Transverse colon (tissue), 4 donors: ENCODE data around the gene RFXANK. TPM values are rescaled to one million over a fixed set of nuclear protein-coding genes. Genes with fewer than 3 reads are reported as not detected.
"Not testable (repeated sequence)": the region's sequence is repeated elsewhere in the genome, so short reads cannot be mapped to it uniquely, and the experiment has no call there.

ENCODE experiments used
- DNase-seq: peaks from one replicate; pipeline ENCODE4 v3.0.0-alpha.2; 2019
- H3K27ac ChIP-seq, 4 donors: fragments of 200-600 bp; sonication (generic); 2 replicates each; pipeline ENCODE4 v1.5.1; 2016 to 2018; ENCODE audit warnings: inconsistent platforms in 4 of 4
- H3K27me3 ChIP-seq: fragments of 200-600 bp; sonication (generic); 2 replicates; pipeline ENCODE4 v1.5.1; 2017; ENCODE audit warnings: inconsistent platforms
- H3K36me3 ChIP-seq, 4 donors: fragments of 200-600 bp; sonication (generic); 2 replicates each; pipeline ENCODE4 v1.5.1; 2017 to 2019; ENCODE audit warnings: inconsistent platforms in 4 of 4
- H3K4me1 ChIP-seq, 4 donors: fragments of 200-600 bp; sonication (generic); 2 replicates each; pipeline ENCODE4 v1.5.1; 2017 to 2020; ENCODE audit warnings: inconsistent platforms in 4 of 4
- H3K4me3 ChIP-seq, 4 donors: fragments of 200-600 bp; sonication (generic); 1 replicate in 1 of 4; 2 replicates in 3 of 4; pipeline versions ENCODE4 v1.5.1 to v1.6.1; 2017 to 2019; ENCODE audit warnings: inconsistent platforms in 4 of 4
- H3K9me3 ChIP-seq, 2 donors: fragments of 200-600 bp; sonication (generic); 2 replicates each; pipeline ENCODE4 v1.5.1; 2017 to 2019; ENCODE audit warnings: inconsistent platforms in 2 of 2
- EP300 ChIP-seq: sonication (generic); formaldehyde crosslinking; IDR thresholded peaks from one replicate; pipeline ENCODE4 v1.6.1; 2017; ENCODE audit warnings: antibody characterized with exemption, low read depth
- POLR2A ChIP-seq: fragments of 450-650 bp; IDR thresholded peaks from one replicate; pipeline ENCODE4 v1.6.1; 2016; ENCODE audit warnings: antibody characterized with exemption, mild to moderate bottlenecking, moderate library complexity
- POLR2AphosphoS5 ChIP-seq, 3 donors: sonication (generic); formaldehyde crosslinking; IDR thresholded peaks; one replicate each; pipeline ENCODE4 v1.6.1; 2016; ENCODE audit warnings: antibody characterized with exemption in 3 of 3
- WGBS, 2 donors: methylation state at CpG; one replicate each; pipeline ENCODE4 v1.1.5; 2018; ENCODE audit warnings: low coverage in 1 of 2; 5-methylcytosine and 5-hydroxymethylcytosine counted together
- in situ Hi-C, 4 donors: fragments of 200-750 bp; cut with MboI; loops; one replicate each; pipeline versions ENCODE4 v1.15.0 to v1.15.1; 2017; ENCODE audit warnings: low sequenced_read_pairs in 3 of 4, low pct_ligation_motif_present in 1 of 4, low pct_unique_long_range_greater_than_20kb in 1 of 4
- intact Hi-C: fragments of 100-400 bp; cut with DNase I; formaldehyde crosslinking; loops from one replicate; pipeline ENCODE4 v1.15.1; 2023; ENCODE audit warnings: low total_unique reads
- total RNA-seq, 4 donors: library from RNA; depleted of rRNA; stranded (reverse); fragments of >200 nt; gene quantifications; one replicate each; pipeline ENCODE4 v1.1.0, GENCODE V29; 2016
- TF ChIP-seq, protein P1 (sequence below), 5 experiments: fragments of 200-600 bp in 3 of 5; fragments of 450-650 bp in 2 of 5; sonication (generic) in 3 of 5; IDR thresholded peaks; 1 replicate in 2 of 5; 2 replicates in 3 of 5; pipeline ENCODE4 v1.5.1; 2016 to 2017; ENCODE audit warnings: antibody characterized with exemption in 5 of 5, inconsistent platforms in 3 of 5, mild to moderate bottlenecking in 2 of 5, moderate library complexity in 1 of 5

The RFXANK gene
- total RNA-seq, 4 donors from 2014 or later = 35.9 to 51.1 (median 48.6) TPM

DNA sequence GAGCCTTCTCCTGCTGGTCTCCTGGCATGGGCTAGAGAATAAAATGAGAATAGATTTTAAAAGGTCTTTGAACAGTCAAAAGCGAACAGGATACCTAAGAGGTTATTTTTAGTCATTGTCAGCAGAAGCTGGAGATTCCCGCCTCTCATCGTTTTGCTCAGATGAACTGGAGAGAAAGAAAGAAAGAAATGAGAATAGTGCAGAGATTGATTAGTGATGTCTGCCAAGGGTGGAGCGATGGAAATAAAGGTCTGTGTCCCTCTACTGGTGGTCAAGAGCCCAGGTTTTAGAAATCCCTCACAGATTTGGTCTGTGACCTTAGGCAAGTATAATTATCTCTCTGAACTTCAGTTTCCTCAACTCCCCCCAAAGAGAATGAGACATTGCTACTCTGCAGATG is 25.0 kb downstream of the RFXANK start:
- H3K9me3 ChIP-seq = no peaks in the 10 kb centered on the region
- H3K27ac ChIP-seq = no peak overlapping the region
- TF ChIP-seq EP300 = no peak
- no peak for TF ChIP-seq POLR2A
- TF ChIP-seq POLR2AphosphoS5 (IDR thresholded peaks at IDR 0.05) = no peak
- TF ChIP-seq, protein P1, sequence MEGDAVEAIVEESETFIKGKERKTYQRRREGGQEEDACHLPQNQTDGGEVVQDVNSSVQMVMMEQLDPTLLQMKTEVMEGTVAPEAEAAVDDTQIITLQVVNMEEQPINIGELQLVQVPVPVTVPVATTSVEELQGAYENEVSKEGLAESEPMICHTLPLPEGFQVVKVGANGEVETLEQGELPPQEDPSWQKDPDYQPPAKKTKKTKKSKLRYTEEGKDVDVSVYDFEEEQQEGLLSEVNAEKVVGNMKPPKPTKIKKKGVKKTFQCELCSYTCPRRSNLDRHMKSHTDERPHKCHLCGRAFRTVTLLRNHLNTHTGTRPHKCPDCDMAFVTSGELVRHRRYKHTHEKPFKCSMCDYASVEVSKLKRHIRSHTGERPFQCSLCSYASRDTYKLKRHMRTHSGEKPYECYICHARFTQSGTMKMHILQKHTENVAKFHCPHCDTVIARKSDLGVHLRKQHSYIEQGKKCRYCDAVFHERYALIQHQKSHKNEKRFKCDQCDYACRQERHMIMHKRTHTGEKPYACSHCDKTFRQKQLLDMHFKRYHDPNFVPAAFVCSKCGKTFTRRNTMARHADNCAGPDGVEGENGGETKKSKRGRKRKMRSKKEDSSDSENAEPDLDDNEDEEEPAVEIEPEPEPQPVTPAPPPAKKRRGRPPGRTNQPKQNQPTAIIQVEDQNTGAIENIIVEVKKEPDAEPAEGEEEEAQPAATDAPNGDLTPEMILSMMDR (IDR thresholded peaks at IDR 0.05) = no peak
- intact Hi-C loops (no loop called here), in situ Hi-C loops (no loop called here)
- peaks cover 53% of the 10 kb centered on the region for H3K27me3 ChIP-seq
- WGBS, 2 donors = 52 to 59% methylated on average over 4 of the region's 4 CpGs
- H3K4me3 ChIP-seq = no peak overlapping the region
- H3K4me1 ChIP-seq = no peaks in the 10 kb centered on the region
- DNase-seq = no peak
- no peaks in the 10 kb centered on the region for H3K36me3 ChIP-seq

DNA sequence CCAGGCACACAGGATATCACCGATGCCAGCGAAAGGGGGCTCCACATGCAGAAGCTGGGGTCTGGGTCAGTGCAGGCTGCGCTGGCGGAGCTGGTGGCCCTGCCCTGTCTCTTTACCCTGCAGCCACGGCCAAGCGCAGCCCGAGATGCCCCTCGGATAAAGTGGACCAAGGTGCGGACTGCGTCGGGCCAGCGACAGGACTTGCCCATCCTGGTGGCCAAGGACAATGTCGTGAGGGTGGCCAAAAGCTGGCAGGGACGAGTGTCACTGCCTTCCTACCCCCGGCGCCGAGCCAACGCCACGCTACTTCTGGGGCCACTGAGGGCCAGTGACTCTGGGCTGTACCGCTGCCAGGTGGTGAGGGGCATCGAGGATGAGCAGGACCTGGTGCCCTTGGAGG is 26.9 kb downstream of the RFXANK start:
- DNase-seq = no peak
- Histone ChIP-seq H3K4me3 (no peak overlapping the region), H3K27me3 (peaks cover 39% of the 10 kb centered on the region), H3K36me3 (no peaks in the 10 kb centered on the region), H3K4me1 (no peaks in the 10 kb centered on the region), H3K9me3 (no peaks in the 10 kb centered on the region), H3K27ac (no peak overlapping the region)
- TF ChIP-seq EP300 = no peak
- TF ChIP-seq POLR2A = no peak
- TF ChIP-seq, protein P1 (IDR thresholded peaks at IDR 0.05) = no peak
- no peak for TF ChIP-seq POLR2AphosphoS5 (IDR thresholded peaks at IDR 0.05)
- 83 to 84% methylated on average over 2 to 21 of the region's 21 CpGs for WGBS, 2 donors
- intact Hi-C loops (no loop called here), in situ Hi-C loops (no loop called here)

DNA sequence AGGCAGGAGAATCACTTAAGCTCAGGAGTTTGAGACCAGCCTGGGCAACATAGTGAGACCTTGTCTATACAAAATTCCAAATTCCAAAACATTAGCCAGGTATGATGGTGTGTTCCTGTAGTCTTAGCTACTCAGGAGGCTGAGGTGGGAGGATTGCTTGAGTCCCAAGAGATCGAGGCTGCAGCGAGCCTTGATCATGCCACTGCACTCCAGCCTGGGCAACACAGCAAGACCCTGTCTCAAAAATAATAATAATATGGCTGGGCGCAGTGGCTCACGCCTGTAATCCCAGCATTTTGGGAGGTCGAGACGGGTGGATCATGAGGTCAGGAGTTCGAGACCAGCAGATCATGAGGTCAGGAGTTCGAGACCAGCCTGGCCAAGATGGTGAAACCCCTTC is 28.9 kb downstream of the RFXANK start:
- H3K36me3 ChIP-seq, H3K4me3 ChIP-seq, DNase-seq, H3K9me3 ChIP-seq, intact Hi-C loops, in situ Hi-C loops, H3K27ac ChIP-seq: not testable (repeated sequence)
- peaks cover 40% of the 10 kb centered on the region for H3K27me3 ChIP-seq
- WGBS, 2 donors = 80% methylated on average over 8 of the region's 8 CpGs; no CpG with 5 or more reads in 1 of the 2 donors
- peaks cover 0 to 11% (median 7%) of the 10 kb centered on the region in 4 donors for H3K4me1 ChIP-seq

DNA sequence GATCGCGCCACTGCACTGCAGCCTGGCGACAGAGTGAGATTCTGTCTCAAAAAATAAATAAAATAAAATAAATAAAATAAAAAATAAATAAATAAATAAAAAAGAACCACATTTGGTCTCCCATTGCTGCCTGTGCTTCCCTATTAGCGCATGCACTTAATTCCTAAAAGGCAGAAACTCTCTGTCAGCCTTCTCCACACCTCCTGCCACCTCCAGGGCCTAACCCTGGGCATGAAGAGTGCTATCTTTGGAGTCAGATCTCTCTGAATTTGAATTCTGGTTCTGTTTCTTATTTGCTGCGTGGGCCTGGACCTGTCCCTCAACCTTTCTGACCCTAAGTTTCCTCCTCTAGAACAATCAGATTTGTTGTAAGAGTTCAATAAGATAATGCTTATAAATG is 31.0 kb downstream of the RFXANK start:
- H3K9me3 ChIP-seq = no peaks in the 10 kb centered on the region
- H3K27me3 ChIP-seq = peaks cover 49% of the 10 kb centered on the region
- H3K36me3 ChIP-seq = no peaks in the 10 kb centered on the region
- intact Hi-C loops = no loop called here
- TF ChIP-seq POLR2AphosphoS5 (IDR thresholded peaks at IDR 0.05) (no peak), EP300 (no peak), POLR2A (no peak)
- TF ChIP-seq, protein P1 (IDR thresholded peaks at IDR 0.05) = no peak
- 65 to 84% methylated on average over 2 to 5 of the region's 5 CpGs for WGBS, 2 donors
- H3K27ac ChIP-seq = no peak overlapping the region
- no peak overlapping the region for H3K4me3 ChIP-seq
- H3K4me1 ChIP-seq = peaks cover 0 to 11% (median 7%) of the 10 kb centered on the region in 4 donors
- no peak for DNase-seq
- in situ Hi-C loops = no loop called here

DNA sequence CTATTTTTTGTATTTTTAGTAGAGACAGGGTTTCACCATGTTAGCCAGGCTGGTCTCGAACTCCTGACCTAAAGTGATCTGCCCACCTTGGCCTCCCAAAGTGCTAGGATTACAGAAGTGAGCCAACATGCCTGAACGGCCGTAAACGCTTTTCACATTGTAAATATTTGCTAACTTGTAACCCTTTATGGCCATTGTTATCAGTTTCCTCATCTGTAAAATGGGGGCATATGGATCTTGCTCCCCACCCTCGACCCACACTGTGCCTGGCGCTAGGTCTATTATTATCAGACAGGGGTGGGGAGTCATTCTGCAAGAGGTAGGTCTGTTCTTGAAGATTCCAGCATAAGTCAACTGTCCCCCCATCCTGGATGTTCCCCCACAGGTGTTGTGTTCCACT is 31.6 kb downstream of the RFXANK start:
- peaks cover 0 to 11% (median 7%) of the 10 kb centered on the region in 4 donors for H3K4me1 ChIP-seq
- no peak for DNase-seq
- 41 to 53% methylated on average over 4 to 6 of the region's 6 CpGs for WGBS, 2 donors
- no peak for TF ChIP-seq POLR2AphosphoS5 (IDR thresholded peaks at IDR 0.05)
- TF ChIP-seq, protein P1 (IDR thresholded peaks at IDR 0.05) = no peak
- TF ChIP-seq POLR2A = no peak
- TF ChIP-seq EP300 = no peak
- H3K36me3 ChIP-seq = no peaks in the 10 kb centered on the region
- intact Hi-C loops (no loop called here), in situ Hi-C loops (no loop called here)
- H3K27ac ChIP-seq = no peak overlapping the region
- H3K4me3 ChIP-seq = no peak overlapping the region
- H3K27me3 ChIP-seq = peaks cover 53% of the 10 kb centered on the region
- H3K9me3 ChIP-seq = no peaks in the 10 kb centered on the region
